Measurements from ENCODE around the gene ACAP1. TPM values are rescaled to one million over a fixed set of nuclear protein-coding genes. Genes with fewer than 3 reads are reported as not detected.
"Not testable (repeated sequence)": the region's sequence is repeated elsewhere in the genome, so short reads cannot be mapped to it uniquely, and the experiment has no call there.

The ACAP1 gene
- total and polyA plus RNA-seq, 2 donors = 1.5 to 4.3 TPM

DNA sequence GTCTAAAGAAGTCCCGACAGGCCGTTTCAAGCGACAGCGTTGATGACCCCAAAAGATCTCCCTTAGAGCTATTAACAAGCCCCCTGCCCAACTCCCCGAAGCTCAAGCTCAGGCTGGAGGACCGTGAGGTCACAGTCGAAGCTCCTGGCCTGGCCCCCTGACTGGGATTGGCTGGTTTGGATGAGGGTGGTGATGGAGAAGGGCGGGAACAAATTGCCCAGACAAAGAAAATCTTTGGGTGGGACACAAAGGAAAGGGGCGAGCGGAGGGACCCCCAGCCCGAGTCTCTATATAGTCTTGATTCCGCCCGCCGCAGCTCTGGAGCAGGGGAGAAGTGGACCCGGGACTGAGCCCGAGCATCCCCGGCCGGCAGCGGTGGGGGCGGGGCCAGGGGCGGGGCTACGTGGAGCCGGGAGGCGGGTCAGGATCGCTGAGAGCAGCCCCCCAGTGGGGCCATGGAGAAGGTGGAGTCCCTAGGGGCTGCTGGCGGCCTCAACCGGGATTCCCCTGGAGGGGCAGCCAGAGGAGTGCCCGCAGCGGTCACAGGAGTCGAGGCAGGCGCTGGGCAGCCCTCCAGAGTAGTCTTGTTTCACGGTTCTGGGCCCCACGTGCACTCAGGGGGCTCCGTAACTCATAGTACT is 6.2 kb upstream of the ACAP1 start:
- Histone ChIP-seq H3K27ac (ENCODE audit: low read depth) (peak overlapping the region; percentile 79), H3K36me3 (ENCODE audit: insufficient read depth) (no peaks in the 10 kb centered on the region), H3K4me1 (ENCODE audit: insufficient read depth) (no peaks in the 10 kb centered on the region), H3K4me3 (ENCODE audit: low read depth, low read length) (peak overlapping the region; percentile 72)
- WGBS = under 1% methylated on average over 34 of the region's 34 CpGs
- DNase-seq (ENCODE audit: extremely low spot score) = peak; percentile 80

- 62% methylated on average over 13 of the region's 13 CpGs for WGBS
- DNase-seq (ENCODE audit: extremely low spot score) = no peak
- peak overlapping the region; percentile 72 for H3K4me3 ChIP-seq (ENCODE audit: low read depth, low read length)
Observed at GRCh38 chr17:7330638-7331015, 5.7 kb upstream of the ACAP1 start.

DNA sequence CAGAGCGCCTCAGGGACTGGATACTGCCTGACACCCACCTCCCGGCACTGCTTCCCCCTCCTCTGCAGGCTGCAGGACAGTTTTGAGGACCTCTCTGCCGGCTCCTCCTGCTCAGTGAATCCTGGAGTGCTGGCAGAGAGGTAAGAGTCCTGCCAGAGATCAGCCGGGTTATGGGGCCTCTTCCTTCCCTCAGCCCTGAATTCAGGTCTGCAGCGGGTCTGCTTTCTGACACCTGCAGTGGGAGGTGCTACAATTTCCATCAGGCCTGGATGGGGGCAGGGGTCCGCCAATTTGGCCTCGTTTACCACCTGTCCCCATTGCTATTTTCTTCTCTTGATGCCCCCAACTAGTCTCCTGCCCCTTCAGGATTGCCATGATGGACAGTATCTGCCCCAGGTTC is 4.2 kb upstream of the ACAP1 start:
- Histone ChIP-seq H3K4me3 (ENCODE audit: low read depth, low read length) (no peak overlapping the region), H3K36me3 (ENCODE audit: insufficient read depth) (no peaks in the 10 kb centered on the region), H3K27ac (ENCODE audit: low read depth) (no peak overlapping the region), H3K4me1 (ENCODE audit: insufficient read depth) (no peaks in the 10 kb centered on the region)
- WGBS = 59% methylated on average over 7 of the region's 7 CpGs
- no peak for DNase-seq (ENCODE audit: extremely low spot score)

More at GRCh38 chr17:7330638-7331015, 5.7 kb upstream of the ACAP1 start:
- Histone ChIP-seq H3K4me1 (ENCODE audit: insufficient read depth) (no peaks in the 10 kb centered on the region), H3K27ac (ENCODE audit: low read depth) (no peak overlapping the region), H3K36me3 (ENCODE audit: insufficient read depth) (no peaks in the 10 kb centered on the region)

DNA sequence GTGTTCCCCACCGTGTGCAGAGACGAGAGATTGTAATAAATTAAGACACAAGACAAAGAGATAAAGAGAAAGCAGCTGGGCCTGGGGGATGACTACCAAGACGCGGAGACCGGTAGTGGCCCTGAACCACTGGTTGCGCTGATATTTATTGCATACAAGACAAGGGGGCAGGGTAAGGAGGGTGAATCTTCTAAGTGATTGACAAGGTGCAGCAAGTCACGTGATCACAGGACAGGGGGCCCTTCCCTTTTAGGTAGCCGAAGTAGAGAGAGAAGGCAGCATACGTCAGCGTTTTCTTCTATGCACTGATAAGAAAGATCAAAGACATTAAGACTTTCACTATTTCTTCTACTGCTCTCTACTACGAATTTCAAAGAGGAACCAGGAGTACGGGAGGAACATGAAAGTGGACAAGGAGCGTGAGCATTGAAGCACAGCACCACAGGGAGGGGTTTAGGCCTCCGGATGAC is 3.7 kb upstream of the ACAP1 start:
- H3K27ac ChIP-seq (ENCODE audit: low read depth); DNase-seq (ENCODE audit: extremely low spot score); H3K4me3 ChIP-seq (ENCODE audit: low read depth, low read length); H3K4me1 ChIP-seq (ENCODE audit: insufficient read depth); H3K36me3 ChIP-seq (ENCODE audit: insufficient read depth): not testable (repeated sequence)
- 30% methylated on average over 14 of the region's 14 CpGs for WGBS

GRCh38 chr17:7334938-7335538 is 1.3 kb upstream of the ACAP1 start:
- H3K36me3 ChIP-seq (ENCODE audit: insufficient read depth) = no peaks in the 10 kb centered on the region
- no peak overlapping the region for H3K27ac ChIP-seq (ENCODE audit: low read depth)
- 82% methylated on average over 3 of the region's 3 CpGs for WGBS
- H3K4me3 ChIP-seq (ENCODE audit: low read depth, low read length) = no peak overlapping the region
- H3K4me1 ChIP-seq (ENCODE audit: insufficient read depth) = no peaks in the 10 kb centered on the region
- DNase-seq (ENCODE audit: extremely low spot score) = no peak

- WGBS = 82% methylated on average over 13 of the region's 13 CpGs
- DNase-seq (ENCODE audit: extremely low spot score); H3K36me3 ChIP-seq (ENCODE audit: insufficient read depth); H3K4me3 ChIP-seq (ENCODE audit: low read depth, low read length); H3K27ac ChIP-seq (ENCODE audit: low read depth); H3K4me1 ChIP-seq (ENCODE audit: insufficient read depth): not testable (repeated sequence)
Observed at GRCh38 chr17:7335765-7336164, 564 bp upstream of the ACAP1 start.

DNA sequence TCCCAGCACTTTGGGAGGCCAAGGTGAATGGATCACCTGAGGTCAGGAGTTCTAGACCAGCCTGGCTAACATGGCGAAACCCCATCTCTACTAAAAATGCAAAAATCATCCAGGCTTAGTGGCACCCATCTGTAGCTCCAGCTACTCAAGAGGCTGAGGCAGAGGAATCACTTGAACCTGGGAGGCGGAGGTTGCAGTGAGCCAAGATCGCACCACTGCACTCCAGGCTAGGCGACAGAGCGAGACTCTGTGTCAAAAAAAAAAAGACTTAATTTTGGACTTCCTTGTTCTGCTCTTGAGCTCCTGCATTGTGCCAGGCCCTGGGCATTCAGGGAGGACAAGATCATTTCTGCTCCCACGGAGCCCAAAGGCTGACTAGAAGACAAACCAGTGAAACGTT is 1.3 kb downstream of the ACAP1 start:
- H3K36me3 ChIP-seq (ENCODE audit: insufficient read depth); H3K4me3 ChIP-seq (ENCODE audit: low read depth, low read length); H3K27ac ChIP-seq (ENCODE audit: low read depth); DNase-seq (ENCODE audit: extremely low spot score); H3K4me1 ChIP-seq (ENCODE audit: insufficient read depth): not testable (repeated sequence)
- 77% methylated on average over 7 of the region's 7 CpGs for WGBS

GRCh38 chr17:7340179-7340578 is 3.9 kb downstream of the ACAP1 start:
- Histone ChIP-seq H3K4me1 (ENCODE audit: insufficient read depth) (no peaks in the 10 kb centered on the region), H3K36me3 (ENCODE audit: insufficient read depth) (no peaks in the 10 kb centered on the region), H3K27ac (ENCODE audit: low read depth) (no peak overlapping the region), H3K4me3 (ENCODE audit: low read depth, low read length) (no peak overlapping the region)
- no peak for DNase-seq (ENCODE audit: extremely low spot score)
- WGBS = 81% methylated on average over 2 of the region's 2 CpGs

GRCh38 chr17:7341842-7342241 is 5.5 kb downstream of the ACAP1 start:
- DNase-seq (ENCODE audit: extremely low spot score) = no peak
- no peak overlapping the region for H3K4me3 ChIP-seq (ENCODE audit: low read depth, low read length)
- H3K27ac ChIP-seq (ENCODE audit: low read depth) = no peak overlapping the region
- no peaks in the 10 kb centered on the region for H3K36me3 ChIP-seq (ENCODE audit: insufficient read depth)
- no peaks in the 10 kb centered on the region for H3K4me1 ChIP-seq (ENCODE audit: insufficient read depth)
- 90% methylated on average over 13 of the region's 13 CpGs for WGBS

DNA sequence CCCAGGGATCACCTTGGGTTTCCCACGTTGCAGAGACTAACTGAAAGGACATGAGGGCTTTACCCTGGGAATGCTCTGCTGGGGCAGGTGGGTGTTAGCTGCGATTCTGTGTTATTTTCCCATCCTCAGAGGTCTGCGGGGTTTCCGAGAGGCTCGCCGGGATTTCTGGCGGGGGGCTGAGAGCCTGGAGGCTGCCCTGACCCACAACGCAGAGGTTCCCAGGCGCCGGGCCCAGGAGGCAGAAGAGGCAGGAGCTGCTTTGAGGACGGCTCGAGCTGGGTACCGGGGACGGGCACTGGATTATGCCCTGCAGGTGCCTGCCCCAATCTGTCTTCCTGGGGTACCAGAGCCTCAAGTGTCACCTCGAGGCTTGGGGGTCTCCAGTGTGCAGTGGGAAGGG is 6.9 kb downstream of the ACAP1 start:
- Histone ChIP-seq H3K4me1 (ENCODE audit: insufficient read depth) (no peaks in the 10 kb centered on the region), H3K4me3 (ENCODE audit: low read depth, low read length) (no peak overlapping the region), H3K27ac (ENCODE audit: low read depth) (no peak overlapping the region), H3K36me3 (ENCODE audit: insufficient read depth) (no peaks in the 10 kb centered on the region)
- no peak for DNase-seq (ENCODE audit: extremely low spot score)
- WGBS = 78% methylated on average over 15 of the region's 15 CpGs

GRCh38 chr17:7346761-7347614 is 10.7 kb downstream of the ACAP1 start:
- no peak for DNase-seq (ENCODE audit: extremely low spot score)
- no peak overlapping the region for H3K27ac ChIP-seq (ENCODE audit: low read depth)
- no peaks in the 10 kb centered on the region for H3K4me1 ChIP-seq (ENCODE audit: insufficient read depth)
- 79% methylated on average over 18 of the region's 18 CpGs for WGBS
- no peaks in the 10 kb centered on the region for H3K36me3 ChIP-seq (ENCODE audit: insufficient read depth)
- H3K4me3 ChIP-seq (ENCODE audit: low read depth, low read length) = no peak overlapping the region

GRCh38 chr17:7347630-7348477 is 11.5 kb downstream of the ACAP1 start:
- no peaks in the 10 kb centered on the region for H3K36me3 ChIP-seq (ENCODE audit: insufficient read depth)
- WGBS = 59% methylated on average over 19 of the region's 19 CpGs
- H3K4me1 ChIP-seq (ENCODE audit: insufficient read depth) = no peaks in the 10 kb centered on the region
- no peak for DNase-seq (ENCODE audit: extremely low spot score)
- H3K4me3 ChIP-seq (ENCODE audit: low read depth, low read length) = no peak overlapping the region
- H3K27ac ChIP-seq (ENCODE audit: low read depth) = no peak overlapping the region

DNA sequence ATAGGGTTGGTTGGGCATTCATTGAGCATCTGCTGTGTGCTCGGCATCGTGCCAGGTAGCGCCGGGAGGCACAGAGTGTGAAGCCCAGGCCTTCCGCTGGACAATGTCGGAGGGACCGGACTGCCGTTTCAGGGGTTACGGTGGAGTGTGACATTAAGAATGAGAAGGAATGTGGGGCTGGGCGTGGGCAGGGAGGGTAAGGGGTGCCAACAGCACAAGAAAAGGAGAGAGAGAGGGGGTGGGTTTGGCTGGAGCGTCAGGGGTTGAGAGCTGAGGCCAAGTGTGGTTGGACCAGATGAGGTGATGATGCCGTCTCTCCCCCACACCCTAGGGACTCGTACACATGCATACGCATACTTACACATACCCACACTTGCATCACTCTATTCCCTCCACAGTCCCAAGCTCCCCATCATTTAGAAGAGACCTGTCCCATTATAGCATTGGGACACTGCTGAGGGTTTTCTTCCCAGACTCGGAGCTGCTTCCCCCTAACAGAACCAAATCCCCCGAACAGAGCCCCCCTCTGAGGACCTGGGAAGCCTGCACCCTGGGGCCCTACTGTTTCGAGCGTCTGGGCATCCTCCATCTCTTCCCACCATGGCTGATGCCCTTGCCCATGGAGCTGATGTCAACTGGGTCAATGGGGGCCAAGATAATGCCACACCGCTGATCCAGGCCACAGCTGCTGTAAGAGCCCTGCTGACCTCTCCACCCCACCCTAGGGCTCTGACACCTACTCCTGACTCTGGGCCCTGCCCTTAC is 12.3 kb downstream of the ACAP1 start:
- no peak for DNase-seq (ENCODE audit: extremely low spot score)
- 64% methylated on average over 19 of the region's 19 CpGs for WGBS
- no peaks in the 10 kb centered on the region for H3K36me3 ChIP-seq (ENCODE audit: insufficient read depth)
- H3K4me3 ChIP-seq (ENCODE audit: low read depth, low read length) = no peak overlapping the region
- H3K27ac ChIP-seq (ENCODE audit: low read depth) = no peak overlapping the region
- H3K4me1 ChIP-seq (ENCODE audit: insufficient read depth) = no peaks in the 10 kb centered on the region
